HEK293 (cell line): ENCODE measurements around the gene CEPT1.

Source experiments
- ATF2 ChIP-seq: fragments of 450-650 bp; formaldehyde crosslinking; IDR thresholded peaks from 2 replicates; pipeline ENCODE4 v1.5.1; 2016; ENCODE audit warnings: missing biosample characterization, missing genetic modification characterization, low read depth
- CTCF ChIP-seq: fragments of 450-650 bp; formaldehyde crosslinking; IDR thresholded peaks from 2 replicates; pipeline ENCODE4 v1.5.1; 2016; ENCODE audit warnings: missing biosample characterization, missing genetic modification characterization
- HOXA7 ChIP-seq: sonication (generic); formaldehyde crosslinking; IDR thresholded peaks from 2 replicates; pipeline ENCODE4 v1.8.1; 2022; ENCODE audit warnings: missing genetic modification reagents, borderline replicate concordance
- KLF16 ChIP-seq: fragments of 450-650 bp; formaldehyde crosslinking; IDR thresholded peaks from 2 replicates; pipeline ENCODE4 v1.5.1; 2017; ENCODE audit warnings: missing biosample characterization, missing genetic modification characterization
- KLF8 ChIP-seq: fragments of 450-650 bp; formaldehyde crosslinking; IDR thresholded peaks from 2 replicates; pipeline ENCODE4 v1.5.1; 2016; ENCODE audit warnings: missing biosample characterization, missing genetic modification characterization
- PRDM10 ChIP-seq: fragments of 450-650 bp; formaldehyde crosslinking; IDR thresholded peaks from 2 replicates; pipeline ENCODE4 v1.5.1; 2016; ENCODE audit warnings: missing biosample characterization, missing genetic modification characterization
- REST ChIP-seq: fragments of 450-650 bp; formaldehyde crosslinking; IDR thresholded peaks from 2 replicates; pipeline ENCODE4 v1.5.1; 2016; ENCODE audit warnings: missing biosample characterization, missing genetic modification characterization
- ZFP3 ChIP-seq: fragments of 450-650 bp; formaldehyde crosslinking; IDR thresholded peaks from 2 replicates; pipeline ENCODE4 v1.5.1; 2016; ENCODE audit warnings: low read depth, missing biosample characterization, missing genetic modification characterization
- ZNF350 ChIP-seq: fragments of 450-650 bp; formaldehyde crosslinking; IDR thresholded peaks from 2 replicates; pipeline ENCODE4 v1.5.0; 2017; ENCODE audit warnings: missing biosample characterization, mild to moderate bottlenecking, missing genetic modification characterization
- ZNF404 ChIP-seq: fragments of 450-650 bp; formaldehyde crosslinking; IDR thresholded peaks from 2 replicates; pipeline ENCODE4 v1.5.1; 2017; ENCODE audit warnings: missing biosample characterization, missing genetic modification characterization
- ZNF704 ChIP-seq: fragments of 450-650 bp; formaldehyde crosslinking; IDR thresholded peaks from 2 replicates; pipeline ENCODE4 v1.5.1; 2016; ENCODE audit warnings: missing biosample characterization, missing genetic modification characterization

- TF ChIP-seq CTCF (tag by site-specific recombination), result no peak
- no peak for TF ChIP-seq KLF16 (tag by site-specific recombination)
- no peak for TF ChIP-seq PRDM10 (tag by site-specific recombination)
- no peak for TF ChIP-seq ZFP3 (tag by site-specific recombination)
- TF ChIP-seq KLF8 (tag by site-specific recombination), result no peak
- TF ChIP-seq ATF2 (tag by site-specific recombination), result no peak
- no peak for TF ChIP-seq HOXA7 (CRISPR knock-in tag)
- TF ChIP-seq REST (tag by site-specific recombination), result no peak
- TF ChIP-seq ZNF404, result no peak
- no peak for TF ChIP-seq ZNF350 (tag by site-specific recombination)
- no peak for TF ChIP-seq ZNF704 (tag by site-specific recombination)
These were observed 42.5 kb upstream of the CEPT1 start for GRCh38 chr1:111097356-111098099.
